Small intestine (tissue), 7 donors: Measurements from ENCODE around the gene CERS2. TPM values are rescaled to one million over a fixed set of nuclear protein-coding genes. Genes with fewer than 3 reads are reported as not detected.
A peak's percentile ranks its signal among the peaks of the same experiment; 100 is the strongest.

Source experiments
- DNase-seq, 2 donors: peaks; one replicate each; pipeline versions ENCODE4 v3.0.0 to v3.0.0-alpha.2; 2013
- FAIRE-seq: peaks from 2 replicates; lab custom pipeline; 2012; peaks lifted over from hg19 to GRCh38; lab: Jason Lieb, UNC
- H3K27ac ChIP-seq, 3 donors: one replicate each; pipeline ENCODE4 v1.5.1; 2013; ENCODE audit warnings: low read length in 2 of 3, mild to moderate bottlenecking in 2 of 3, control low read depth in 1 of 3, inconsistent platforms in 1 of 3, low read depth in 1 of 3, moderate library complexity in 1 of 3
- H3K27me3 ChIP-seq, 3 donors: one replicate each; pipeline ENCODE4 v1.6.1; 2013; ENCODE audit warnings: low read length in 3 of 3, inconsistent platforms in 1 of 3; ENCODE audit not compliant: control insufficient read depth in 3 of 3, insufficient read depth in 3 of 3
- H3K36me3 ChIP-seq, 3 donors: one replicate each; pipeline ENCODE4 v1.6.1; 2013; ENCODE audit warnings: low read length in 3 of 3, inconsistent platforms in 1 of 3, low read depth in 1 of 3, mild to moderate bottlenecking in 1 of 3, moderate library complexity in 1 of 3; ENCODE audit not compliant: control insufficient read depth in 3 of 3, insufficient read depth in 2 of 3
- H3K4me1 ChIP-seq, 3 donors: one replicate each; pipeline ENCODE4 v1.6.1; 2013; ENCODE audit warnings: low read length in 2 of 3, inconsistent platforms in 1 of 3, low read depth in 1 of 3, mild to moderate bottlenecking in 1 of 3, moderate library complexity in 1 of 3; ENCODE audit not compliant: control insufficient read depth in 3 of 3, insufficient read depth in 2 of 3
- H3K4me3 ChIP-seq, 3 donors: one replicate each; pipeline ENCODE4 v1.5.1; 2013; ENCODE audit warnings: low read length in 3 of 3, control low read depth in 1 of 3, inconsistent platforms in 1 of 3, low read depth in 1 of 3, mild to moderate bottlenecking in 1 of 3, moderate library complexity in 1 of 3
- H3K9me3 ChIP-seq, 2 donors: one replicate each; pipeline ENCODE4 v1.6.1; 2013; ENCODE audit warnings: low read depth in 1 of 2, low read length in 1 of 2; ENCODE audit not compliant: control insufficient read depth in 2 of 2, insufficient read depth in 1 of 2
- WGBS, 3 donors: extraction: QIAGEN DNeasy Blood & Tissue Kit; methylation state at CpG; one replicate each; pipeline ENCODE4 v1.1.7; 2013; 5-methylcytosine and 5-hydroxymethylcytosine counted together
- polyA plus RNA-seq, 4 donors: library from polyadenylated mRNA; stranded (reverse) in 3 of 4; unstranded in 1 of 4; fragments of 200-250 nt in 3 of 4; fragments of 120-200 nt in 1 of 4; gene quantifications; one replicate each; pipeline versions ENCODE4 v1.2.1 to v1.2.3, GENCODE V29; 2013
- donor health status: healthy with polysubstance abuse.
- donor health status: control.
- donor health status: control.
- donor health status: Bipolar disorder and iron deficiency.
- donor health status: healthy.

CERS2 gene
- polyA plus RNA-seq, 4 donors: 111 to 366 (median 193) TPM

DNA sequence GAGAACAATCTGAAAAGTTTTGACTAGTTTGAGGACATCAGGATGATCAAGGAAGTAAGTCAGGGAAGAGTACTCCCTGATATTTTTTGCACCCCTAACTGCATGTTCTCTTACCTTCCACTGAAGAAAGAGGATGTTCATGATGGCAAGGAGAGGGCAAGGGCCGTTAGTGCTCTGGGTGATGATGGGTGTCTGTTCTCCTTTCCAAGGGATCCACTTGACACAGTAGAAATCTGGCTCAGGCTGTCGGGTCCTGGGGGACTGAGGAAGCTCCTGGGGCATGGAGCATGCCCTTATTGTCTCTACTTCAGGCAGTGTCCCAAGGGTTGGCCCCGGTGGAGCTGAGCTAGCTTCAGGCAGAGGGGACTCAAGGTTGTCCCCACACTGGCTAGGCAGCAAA, 27.4 kb upstream of the CERS2 start:
- Histone ChIP-seq H3K27me3 (no peaks in the 10 kb centered on the region), H3K36me3 (peaks cover 4 to 55% (median 7%) of the 10 kb centered on the region in 3 donors), H3K4me1 (peaks cover 0 to 23% (median 7%) of the 10 kb centered on the region in 3 donors), H3K27ac (no peak overlapping the region), H3K9me3 (no peaks in the 10 kb centered on the region), H3K4me3 (no peak overlapping the region)
- no peak for FAIRE-seq
- WGBS, 3 donors: 83 to 92% (median 86%) methylated on average over 3 of the region's 3 CpGs
- no peak for DNase-seq

DNA sequence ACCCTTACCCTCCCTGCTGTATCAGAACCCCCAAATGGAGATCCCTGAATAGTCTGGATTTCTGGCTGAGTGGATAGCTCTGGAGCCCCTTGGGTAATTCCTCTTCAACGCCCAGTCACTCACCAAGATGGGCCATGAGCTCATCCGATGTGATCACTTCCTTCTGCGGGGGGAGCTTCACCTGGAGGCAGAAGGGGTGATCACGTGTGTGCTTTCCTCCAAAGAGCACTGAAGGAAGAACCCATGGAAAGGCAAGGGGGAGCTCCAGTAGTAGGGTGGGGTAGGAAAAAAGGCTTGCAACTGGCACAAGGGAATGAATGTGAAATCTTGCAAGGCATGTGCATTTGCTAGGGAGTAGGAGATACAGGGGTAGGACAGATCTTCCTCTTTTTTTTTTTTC, 27.0 kb upstream of the CERS2 start:
- DNase-seq: no peak
- Histone ChIP-seq H3K27ac (no peak overlapping the region), H3K9me3 (no peaks in the 10 kb centered on the region), H3K4me1 (peaks cover 0 to 20% (median 7%) of the 10 kb centered on the region in 3 donors), H3K4me3 (no peak overlapping the region), H3K36me3 (peaks cover 4 to 59% (median 7%) of the 10 kb centered on the region in 3 donors), H3K27me3 (no peaks in the 10 kb centered on the region)
- WGBS, 3 donors: 70 to 83% (median 76%) methylated on average over 4 of the region's 4 CpGs
- no peak for FAIRE-seq

DNA sequence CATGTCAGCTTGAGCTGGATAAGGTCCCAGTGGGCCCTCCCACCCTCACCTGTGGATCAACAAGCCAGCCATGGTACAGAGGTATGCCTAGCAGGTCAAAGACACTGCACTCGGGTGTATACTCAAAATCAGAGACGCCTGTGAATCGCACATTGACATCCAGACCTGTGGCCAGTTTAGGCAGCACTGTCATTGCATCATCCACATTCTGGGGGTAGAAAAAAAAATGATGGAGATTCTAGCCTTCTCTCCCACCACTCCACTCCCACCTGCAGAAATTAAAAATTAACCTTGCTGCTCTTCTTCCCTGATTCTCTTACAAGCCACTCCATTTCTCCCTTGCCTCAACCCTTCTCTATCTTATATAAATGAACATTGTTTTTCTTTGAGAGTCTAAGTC, 25.8 kb upstream of the CERS2 start:
- no peak overlapping the region for H3K27ac ChIP-seq
- DNase-seq (no peak), FAIRE-seq (no peak)
- no peaks in the 10 kb centered on the region for H3K9me3 ChIP-seq
- H3K27me3 ChIP-seq: no peaks in the 10 kb centered on the region
- H3K4me3 ChIP-seq: no peak overlapping the region
- H3K36me3 ChIP-seq: peaks cover 4 to 60% (median 7%) of the 10 kb centered on the region in 3 donors
- H3K4me1 ChIP-seq: peaks cover 0 to 16% (median 7%) of the 10 kb centered on the region in 3 donors
- WGBS, 3 donors: 88 to 96% (median 93%) methylated on average over 3 of the region's 3 CpGs

- H3K9me3 ChIP-seq: no peaks in the 10 kb centered on the region
- no peaks in the 10 kb centered on the region for H3K27me3 ChIP-seq
- FAIRE-seq: no peak
- no peak for DNase-seq
- H3K4me3 ChIP-seq: no peak overlapping the region
- peaks cover 0 to 12% (median 7%) of the 10 kb centered on the region in 3 donors for H3K4me1 ChIP-seq
- H3K36me3 ChIP-seq: peaks cover 4 to 63% (median 7%) of the 10 kb centered on the region in 3 donors
- WGBS, 3 donors: 90 to 100% (median 91%) methylated on average over 2 of the region's 2 CpGs
- no peak overlapping the region for H3K27ac ChIP-seq
These were observed 25.3 kb upstream of the CERS2 start for GRCh38 chr1:150999926-151000325.

- peaks cover 0 to 8% (median 7%) of the 10 kb centered on the region in 3 donors for H3K4me1 ChIP-seq
- no peak overlapping the region for H3K27ac ChIP-seq
- 73 to 80% (median 78%) methylated on average over 17 of the region's 17 CpGs for WGBS, 3 donors
- no peaks in the 10 kb centered on the region for H3K27me3 ChIP-seq
- no peak overlapping the region for H3K4me3 ChIP-seq
- H3K9me3 ChIP-seq: no peaks in the 10 kb centered on the region
- peaks cover 4 to 64% (median 7%) of the 10 kb centered on the region in 3 donors for H3K36me3 ChIP-seq
- FAIRE-seq: no peak
- DNase-seq: no peak
These were observed 24.5 kb upstream of the CERS2 start for GRCh38 chr1:150999051-150999674.

DNA sequence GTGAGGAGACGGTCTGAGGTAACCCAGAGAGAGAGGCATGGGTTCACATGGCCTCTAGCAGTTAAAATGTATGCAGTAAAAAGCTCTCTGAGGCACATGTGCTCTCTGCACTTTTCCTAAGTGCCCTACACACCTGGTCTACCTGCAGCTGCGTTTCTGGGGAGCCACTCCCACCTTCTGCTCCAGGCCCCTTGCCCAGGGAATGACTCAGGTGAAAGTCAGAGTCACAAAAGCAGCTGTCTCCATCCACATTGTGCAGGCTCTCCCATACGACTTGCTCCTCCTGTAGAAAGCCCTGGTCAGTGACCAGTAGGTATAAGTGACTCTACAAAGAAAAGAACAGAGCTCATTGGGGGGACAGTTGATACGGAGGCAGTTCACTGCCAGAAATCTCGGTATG, 23.3 kb upstream of the CERS2 start:
- no peak for FAIRE-seq

GRCh38 chr1:150997126-150997872, 22.7 kb upstream of the CERS2 start:
- WGBS, 3 donors: 85 to 90% (median 87%) methylated on average over 20 of the region's 20 CpGs
- DNase-seq: no peak
- FAIRE-seq: no peak
- Histone ChIP-seq H3K4me3 (no peak overlapping the region), H3K4me1 (no peaks in the 10 kb centered on the region), H3K27me3 (no peaks in the 10 kb centered on the region), H3K36me3 (peaks cover 4 to 56% (median 7%) of the 10 kb centered on the region in 3 donors), H3K9me3 (no peaks in the 10 kb centered on the region), H3K27ac (no peak overlapping the region)

More for the DNA sequence above, 23.3 kb upstream of the CERS2 start:
- Histone ChIP-seq H3K4me1 (peaks cover 0 to 4% (median 0%) of the 10 kb centered on the region in 3 donors), H3K9me3 (no peaks in the 10 kb centered on the region), H3K27ac (no peak overlapping the region), H3K27me3 (no peaks in the 10 kb centered on the region), H3K4me3 (no peak overlapping the region), H3K36me3 (peaks cover 4 to 62% (median 7%) of the 10 kb centered on the region in 3 donors)
- 34 to 66% (median 46%) methylated on average over 5 of the region's 5 CpGs for WGBS, 3 donors
- no peak for DNase-seq

GRCh38 chr1:150995896-150996295, 21.3 kb upstream of the CERS2 start:
- no peak for FAIRE-seq
- peaks cover 3 to 44% (median 4%) of the 10 kb centered on the region in 3 donors for H3K36me3 ChIP-seq
- no peaks in the 10 kb centered on the region for H3K4me1 ChIP-seq
- H3K27ac ChIP-seq: peak overlapping the region in 1 of 3 donors; percentile 27
- no peak overlapping the region for H3K4me3 ChIP-seq
- no peaks in the 10 kb centered on the region for H3K9me3 ChIP-seq
- peak; percentile 32 to 40 for DNase-seq
- H3K27me3 ChIP-seq: no peaks in the 10 kb centered on the region
- WGBS, 3 donors: 33 to 35% (median 34%) methylated on average over 9 of the region's 9 CpGs
